Measurements from ENCODE around the gene AGAP1.

- TF ChIP-seq POLR2A (IDR thresholded peaks at IDR 0.05) (no peak), CTCF (IDR thresholded peaks at IDR 0.05) (no peak), EP300 (IDR thresholded peaks at IDR 0.05) (no peak)
Observed at GRCh38 chr2:236054125-236054524, 560.3 kb downstream of the AGAP1 start.

Measured in sigmoid colon (tissue), 4 donors.